NT2/D1 (cell line): ENCODE measurements around the gene OTUD7B.
"Not testable (repeated sequence)": the region's sequence is repeated elsewhere in the genome, so short reads cannot be mapped to it uniquely, and the experiment has no call there.

Experiments used
- DNase-seq: peaks from one replicate; pipeline ENCODE4 v3.0.0-alpha.2; 2011; ENCODE audit warnings: low read depth, low spot score
- H3K27me3 ChIP-seq: 2 replicates; pipeline ENCODE4 v1.6.0; 2011; ENCODE audit warnings: mild to moderate bottlenecking; ENCODE audit not compliant: insufficient read length, insufficient read depth
- H3K36me3 ChIP-seq: 2 replicates; pipeline ENCODE4 v1.6.1; 2011; ENCODE audit warnings: mild to moderate bottlenecking, low read length, mixed read lengths; ENCODE audit not compliant: insufficient read depth, insufficient read length
- H3K4me1 ChIP-seq: 2 replicates; pipeline ENCODE4 v1.5.1; 2011; ENCODE audit not compliant: insufficient read depth, insufficient read length
- H3K4me3 ChIP-seq: 2 replicates; pipeline ENCODE4 v1.5.1; 2011; ENCODE audit warnings: low read depth; ENCODE audit not compliant: insufficient read length
- H3K9ac ChIP-seq: 2 replicates; pipeline ENCODE4 v1.6.0; 2011; ENCODE audit warnings: low read depth; ENCODE audit not compliant: insufficient read length
- H3K9me3 ChIP-seq: 2 replicates; pipeline ENCODE4 v1.5.1; 2011; ENCODE audit warnings: mild to moderate bottlenecking, low read length; ENCODE audit not compliant: insufficient read depth
- SUZ12 ChIP-seq: IDR thresholded peaks from 2 replicates; pipeline ENCODE4 v1.6.1; 2011; ENCODE audit not compliant: insufficient read length, insufficient read depth; ENCODE audit errors: extremely low read depth
- YY1 ChIP-seq: IDR thresholded peaks from 2 replicates; pipeline ENCODE4 v1.6.1; 2011; ENCODE audit not compliant: insufficient read length, insufficient read depth
- ZNF274 ChIP-seq: IDR thresholded peaks from 2 replicates; pipeline ENCODE4 v1.6.1; 2011; ENCODE audit warnings: mild to moderate bottlenecking, low read depth, low read length

Gene OTUD7B

GRCh38 chr1:150010393-150011115 is at the start of gene OTUD7B:
Gene OTUD7B (minus strand): TSS chr1:150010726. CDS start chr1:149977510, 33,216 bp downstream.
- Histone ChIP-seq H3K4me1 (no peaks in the 10 kb centered on the region), H3K36me3 (peaks cover 16% of the 10 kb centered on the region), H3K27me3 (no peaks in the 10 kb centered on the region), H3K4me3 (peak within 1 kb of the TSS; percentile 87), H3K9me3 (no peaks in the 10 kb centered on the region), H3K9ac (peak within 1 kb of the TSS; percentile 97)
- TF ChIP-seq YY1 = peak; percentile 36
- no peak for TF ChIP-seq SUZ12
- DNase-seq = peak; percentile 87

GRCh38 chr1:150060260-150060659 is 49.7 kb upstream of the OTUD7B start:
- Histone ChIP-seq H3K4me1 (no peaks in the 10 kb centered on the region), H3K9me3 (no peaks in the 10 kb centered on the region), H3K27me3 (no peaks in the 10 kb centered on the region), H3K36me3 (no peaks in the 10 kb centered on the region), H3K9ac (no peak overlapping the region), H3K4me3 (no peak overlapping the region)
- DNase-seq = no peak
- no peak for TF ChIP-seq SUZ12
- no peak for TF ChIP-seq ZNF274
- no peak for TF ChIP-seq YY1

- Histone ChIP-seq H3K9me3 (no peaks in the 10 kb centered on the region), H3K4me3 (no peak overlapping the region), H3K27me3 (no peaks in the 10 kb centered on the region), H3K9ac (no peak overlapping the region), H3K36me3 (no peaks in the 10 kb centered on the region), H3K4me1 (no peaks in the 10 kb centered on the region)
- TF ChIP-seq YY1 (no peak), ZNF274 (no peak), SUZ12 (no peak)
- no peak for DNase-seq
Observed at GRCh38 chr1:150056407-150056806, 45.9 kb upstream of the OTUD7B start.

GRCh38 chr1:150055507-150055906 is 45.0 kb upstream of the OTUD7B start:
- H3K9me3 ChIP-seq, H3K9ac ChIP-seq, H3K27me3 ChIP-seq, H3K4me3 ChIP-seq, H3K36me3 ChIP-seq, DNase-seq, H3K4me1 ChIP-seq: not testable (repeated sequence)

GRCh38 chr1:150053926-150054325 is 43.4 kb upstream of the OTUD7B start:
- no peak for TF ChIP-seq ZNF274
- TF ChIP-seq SUZ12 = no peak
- no peak for TF ChIP-seq YY1
- H3K36me3 ChIP-seq = no peaks in the 10 kb centered on the region
- no peak overlapping the region for H3K4me3 ChIP-seq
- H3K4me1 ChIP-seq = no peaks in the 10 kb centered on the region
- no peak overlapping the region for H3K9ac ChIP-seq
- no peaks in the 10 kb centered on the region for H3K9me3 ChIP-seq
- DNase-seq = no peak
- no peaks in the 10 kb centered on the region for H3K27me3 ChIP-seq

GRCh38 chr1:150051905-150052412 is 41.4 kb upstream of the OTUD7B start:
- not testable (repeated sequence) for H3K9ac ChIP-seq, H3K4me3 ChIP-seq, H3K9me3 ChIP-seq, H3K4me1 ChIP-seq, H3K27me3 ChIP-seq, DNase-seq, H3K36me3 ChIP-seq

- H3K4me3 ChIP-seq = no peak overlapping the region
- no peak overlapping the region for H3K9ac ChIP-seq
- H3K27me3 ChIP-seq = no peaks in the 10 kb centered on the region
- H3K36me3 ChIP-seq = no peaks in the 10 kb centered on the region
- no peak for TF ChIP-seq ZNF274
- no peak for TF ChIP-seq SUZ12
- no peak for TF ChIP-seq YY1
- no peaks in the 10 kb centered on the region for H3K4me1 ChIP-seq
- no peaks in the 10 kb centered on the region for H3K9me3 ChIP-seq
- DNase-seq = no peak
Observed at GRCh38 chr1:150051089-150051373, 40.5 kb upstream of the OTUD7B start.

- Histone ChIP-seq H3K36me3 (no peaks in the 10 kb centered on the region), H3K27me3 (no peaks in the 10 kb centered on the region), H3K9me3 (no peaks in the 10 kb centered on the region), H3K9ac (no peak overlapping the region), H3K4me1 (no peaks in the 10 kb centered on the region), H3K4me3 (no peak overlapping the region)
- DNase-seq = no peak
- TF ChIP-seq ZNF274 (no peak), YY1 (no peak)
Observed at GRCh38 chr1:150049926-150050325, 39.4 kb upstream of the OTUD7B start.
